CD4-positive, alpha-beta T cell treated with Interferon gamma for 1 hour (primary cell): ENCODE results near the gene MRM2.
A peak's percentile ranks its signal among the peaks of the same experiment; 100 is the strongest.

ENCODE experiments used
- DNase-seq: peaks from one replicate; pipeline ENCODE4 v3.0.0-alpha.2; 2020

The MRM2 gene

DNA sequence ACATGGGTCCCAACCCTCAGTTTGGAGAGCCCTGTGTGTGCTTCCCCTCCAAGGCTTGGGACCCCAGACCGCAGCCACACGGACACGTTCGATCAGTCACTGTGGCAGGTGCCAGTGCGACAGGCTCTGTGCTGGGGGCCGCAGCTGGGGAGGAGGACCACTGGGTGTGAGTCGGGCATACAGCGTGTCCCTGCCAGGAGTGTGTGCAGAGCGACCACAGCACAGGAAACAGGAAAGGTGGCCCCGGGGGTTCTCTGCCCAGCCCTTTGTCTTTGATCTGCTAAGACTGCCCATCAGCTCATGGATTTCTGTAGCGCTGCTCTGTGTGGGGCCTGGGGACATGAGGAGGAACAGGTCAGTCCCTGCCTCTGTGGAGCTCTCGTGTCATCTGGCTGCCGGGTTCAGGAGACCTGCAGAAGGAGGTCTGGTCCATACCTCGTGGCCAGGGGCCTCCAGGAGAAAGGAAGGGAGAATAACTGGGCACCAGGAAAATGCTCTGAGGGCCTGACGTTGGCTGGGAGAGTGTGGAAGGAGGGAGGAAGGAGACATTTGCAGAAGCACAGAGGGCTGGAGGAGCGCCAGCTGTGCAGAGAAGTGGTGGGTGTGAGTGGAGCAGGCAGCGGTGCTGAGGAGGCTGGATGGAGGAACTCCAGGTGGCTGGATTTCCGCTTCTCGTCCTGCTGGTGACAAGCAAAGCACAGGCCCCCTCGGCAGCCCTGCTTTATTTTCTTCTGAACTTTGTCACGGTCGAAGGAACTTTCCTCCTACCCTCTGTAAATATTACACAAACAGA, 4.1 kb upstream of the MRM2 start:
- no peak for DNase-seq

DNA sequence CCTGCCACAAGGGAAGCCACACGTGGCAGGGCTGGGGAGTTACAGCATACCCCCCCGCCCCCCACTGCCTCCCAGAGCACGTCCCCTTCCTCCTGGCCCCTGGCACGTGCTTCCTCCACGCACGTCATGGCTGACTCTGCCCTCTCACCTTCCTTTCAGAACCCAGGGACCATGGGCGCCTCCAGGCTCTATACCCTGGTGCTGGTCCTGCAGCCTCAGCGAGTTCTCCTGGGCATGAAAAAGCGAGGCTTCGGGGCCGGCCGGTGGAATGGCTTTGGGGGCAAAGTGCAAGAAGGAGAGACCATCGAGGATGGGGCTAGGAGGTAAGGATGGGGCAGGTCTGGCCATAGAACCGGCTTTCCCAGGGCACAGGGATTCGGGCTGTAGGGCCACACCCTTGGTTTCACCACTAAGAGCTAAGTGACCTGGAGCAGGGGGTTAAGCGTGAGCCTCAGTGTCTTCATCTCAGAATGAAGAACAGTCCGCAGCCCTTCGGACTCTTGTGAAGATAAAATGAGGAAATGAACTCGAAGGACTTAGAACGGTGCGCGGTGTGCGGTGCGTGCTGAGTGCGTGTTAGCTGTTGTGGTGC, 2.5 kb upstream of the MRM2 start:
- no peak for DNase-seq

DNA sequence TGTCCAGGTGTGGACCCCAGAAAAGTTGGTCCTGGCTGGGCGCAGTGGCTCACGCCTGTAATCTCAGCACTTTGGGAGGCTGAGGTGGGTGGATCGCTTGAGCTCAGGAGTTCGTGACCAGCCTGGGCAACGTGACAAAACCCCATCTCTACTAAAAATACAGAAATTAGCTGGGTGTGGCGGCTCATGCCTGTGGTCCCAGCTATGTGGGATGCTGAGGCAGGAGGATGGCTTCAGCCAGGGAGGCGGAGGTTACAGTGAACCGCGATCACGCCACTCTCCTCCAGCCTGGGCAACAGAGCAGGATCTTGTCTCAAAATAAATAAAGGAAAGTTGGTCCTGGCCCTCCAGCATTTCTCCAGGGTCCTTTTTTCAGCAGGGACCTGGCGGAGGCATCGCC, 1.5 kb upstream of the MRM2 start:
- DNase-seq = no peak

DNA sequence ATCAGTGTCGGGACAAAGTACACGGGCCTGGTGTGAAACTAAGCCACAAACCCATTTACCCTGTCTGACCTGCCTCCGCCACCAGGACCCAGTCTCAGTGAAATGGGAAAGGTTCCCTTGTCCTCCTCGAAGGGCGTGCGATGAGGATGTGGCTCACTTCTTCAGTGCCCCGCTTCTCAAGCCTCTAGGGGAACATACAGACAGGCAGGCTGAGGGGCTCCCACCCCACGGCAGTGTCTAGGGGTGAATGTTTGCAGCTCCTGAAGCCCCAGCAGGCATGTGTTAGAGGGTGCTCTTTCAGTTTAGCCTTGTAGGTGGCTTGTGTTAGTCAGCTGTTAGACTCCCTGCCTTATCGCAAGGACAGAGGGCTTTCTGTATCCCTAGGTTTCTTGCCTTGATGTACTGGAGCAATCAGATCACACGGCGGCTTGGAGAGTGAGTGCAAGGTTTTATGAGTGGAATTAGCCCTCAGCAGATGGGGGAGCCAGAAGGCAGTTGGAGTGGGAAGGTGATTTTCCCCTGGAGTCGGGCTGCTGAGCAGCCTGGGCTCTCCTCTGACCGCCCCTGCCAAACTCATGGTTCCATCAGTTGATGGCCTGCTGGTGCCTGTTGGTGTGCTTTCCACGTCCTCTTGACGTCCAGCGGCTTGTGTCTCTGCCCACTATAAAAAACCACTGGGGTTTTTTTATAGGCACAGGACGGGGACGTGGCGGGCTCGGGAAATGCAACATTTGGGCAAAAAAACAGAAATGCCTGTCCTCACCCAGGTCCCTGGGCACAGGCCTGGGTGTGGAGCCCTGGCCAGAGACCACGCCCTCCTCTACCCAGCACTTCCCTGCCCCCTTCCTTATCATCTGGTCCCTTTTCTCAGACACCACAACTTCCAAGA, 780 bp upstream of the MRM2 start:
- no peak for DNase-seq

DNA sequence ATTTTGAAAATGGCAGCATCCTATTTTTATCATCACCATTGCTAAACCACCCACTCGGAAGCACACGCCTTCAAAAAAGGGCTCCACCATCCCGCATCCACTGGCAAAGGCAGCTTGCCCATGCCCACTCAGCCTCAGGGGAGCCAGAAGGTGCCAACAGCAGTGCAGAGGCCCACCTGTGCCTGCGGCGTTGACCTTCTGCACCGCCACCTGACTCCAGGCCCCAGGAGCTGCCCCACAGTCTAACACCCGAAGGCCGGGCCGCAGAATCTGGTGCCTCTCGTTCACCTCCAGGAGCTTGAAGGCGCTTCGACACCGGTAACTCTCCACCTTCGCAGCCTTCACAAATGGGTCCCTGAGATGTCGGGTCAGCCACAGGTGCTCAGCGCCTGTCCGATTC, 2.8 kb downstream of the MRM2 start:
- no peak for DNase-seq

DNA sequence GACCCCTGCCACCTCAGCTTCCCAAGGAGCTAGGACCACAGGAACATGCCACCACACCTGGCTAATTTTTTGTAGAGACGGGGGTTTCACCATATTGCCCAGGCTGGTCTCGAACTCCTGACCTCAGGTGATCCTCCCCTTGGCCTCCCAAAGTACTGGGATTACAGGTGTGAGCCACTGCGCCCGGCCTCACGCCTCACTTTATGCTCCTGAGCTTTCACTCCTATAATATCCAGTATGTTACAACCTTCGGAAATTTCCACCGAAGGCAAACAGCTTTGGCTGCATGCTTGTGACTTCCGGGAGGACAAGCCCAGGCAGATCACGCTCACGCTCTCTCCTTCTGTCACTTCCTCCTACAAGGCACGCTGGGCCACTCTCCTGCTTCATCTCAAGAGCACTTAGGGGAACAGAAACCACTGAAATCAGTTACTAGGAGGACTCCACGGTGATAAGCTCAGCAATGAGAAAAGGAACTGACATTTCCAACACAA, 4.8 kb downstream of the MRM2 start:
- DNase-seq = peak; percentile 81

DNA sequence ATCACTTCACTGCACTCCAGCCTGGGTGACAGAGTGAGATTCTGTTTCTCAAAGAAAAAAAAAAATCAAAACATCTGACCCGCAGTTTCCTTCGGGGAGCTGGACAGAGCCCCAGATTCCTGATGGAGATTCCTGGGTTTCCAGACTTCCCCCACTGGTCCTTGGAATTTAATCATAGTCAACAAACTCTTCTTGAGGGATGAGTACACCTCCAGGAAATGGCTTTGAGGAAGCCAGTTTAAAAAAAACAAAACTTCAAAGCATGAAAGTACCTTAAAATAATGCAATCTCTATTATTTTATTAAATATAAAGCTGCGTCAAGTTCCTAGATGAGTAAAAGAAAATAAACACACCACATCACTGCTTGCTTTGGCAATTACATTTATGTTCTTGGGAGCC, 8.1 kb downstream of the MRM2 start:
- no peak for DNase-seq

DNA sequence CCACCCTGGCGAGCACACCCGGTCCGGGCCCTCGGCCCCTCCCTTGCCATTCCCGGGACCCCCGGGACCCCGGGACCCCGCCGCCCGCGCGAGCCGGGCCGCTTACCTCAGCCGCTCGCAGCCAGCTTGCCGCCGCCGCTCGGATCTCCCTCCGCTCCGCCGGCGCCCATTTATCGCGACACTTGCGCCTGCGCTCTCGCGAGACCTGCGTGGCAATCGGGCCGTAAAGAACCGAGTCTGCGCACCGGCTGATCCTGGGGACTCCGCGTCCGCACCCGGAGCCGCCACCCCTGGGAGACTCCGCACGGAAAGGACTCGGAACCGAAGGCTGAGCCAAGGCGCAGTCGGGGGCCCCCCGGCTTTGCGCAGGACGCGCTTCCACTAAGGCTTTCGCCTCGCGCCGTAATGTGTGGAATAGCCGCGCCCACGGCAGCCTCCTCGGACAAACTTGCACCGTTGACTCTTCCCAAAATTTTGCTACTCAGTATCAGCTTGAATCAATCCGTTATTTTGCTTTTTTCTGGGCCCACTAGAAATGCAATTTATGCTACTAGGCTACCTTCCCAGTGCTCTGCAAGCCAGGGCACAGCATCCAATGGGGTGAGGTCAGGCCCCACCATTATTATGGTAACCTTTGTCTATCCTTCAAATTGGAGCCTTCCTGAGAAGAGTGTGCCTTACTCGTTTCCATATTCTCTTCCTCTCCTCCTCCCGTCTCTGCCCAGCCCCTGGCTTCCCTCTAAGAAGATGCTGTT, 9.1 kb downstream of the MRM2 start, which contains the start of gene MAD1L1:
Gene MAD1L1, minus strand, starts transcription at position 180 of the 755 bp plus-strand sequence. CDS start 2,812 bp downstream, outside the sequence.
- DNase-seq = peak; percentile 85

DNA sequence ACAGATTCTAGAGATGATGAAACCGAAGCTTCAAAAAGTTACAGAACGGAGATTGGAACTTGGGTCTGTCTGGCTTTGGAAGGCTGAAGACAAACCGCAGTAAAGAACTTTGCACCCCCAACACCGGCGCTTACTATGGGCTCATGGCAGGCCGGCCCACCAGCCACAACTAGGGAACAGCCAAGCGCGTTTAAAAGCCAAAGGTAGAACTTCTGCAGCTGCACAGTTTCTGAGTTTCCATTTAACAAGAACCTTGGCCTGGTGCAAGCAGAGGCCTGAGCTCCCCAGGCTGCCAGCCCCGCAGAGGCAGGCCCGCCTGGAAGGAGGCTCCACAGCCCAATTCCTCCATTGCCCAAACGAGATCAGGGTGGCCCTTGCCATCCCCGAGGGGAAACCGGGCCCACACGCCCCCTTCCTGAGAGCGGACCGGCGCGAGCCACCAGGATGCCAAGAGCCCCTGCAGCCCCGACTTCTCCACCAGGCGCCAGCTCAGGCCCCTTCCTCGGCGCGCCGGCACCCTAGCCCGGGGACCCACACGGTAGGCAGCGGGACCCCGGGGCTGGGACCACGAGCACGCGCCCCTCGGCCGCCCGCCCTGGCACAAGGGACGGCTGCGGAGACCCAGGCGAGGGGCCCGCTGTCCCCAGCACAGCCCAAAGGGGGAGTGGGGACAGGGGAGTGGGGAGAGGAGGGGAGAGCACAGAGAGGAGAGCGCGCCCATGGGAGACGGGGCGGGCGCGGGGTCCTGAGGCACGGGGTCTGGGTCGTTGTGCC, 9.8 kb downstream of the MRM2 start:
- no peak for DNase-seq

DNA sequence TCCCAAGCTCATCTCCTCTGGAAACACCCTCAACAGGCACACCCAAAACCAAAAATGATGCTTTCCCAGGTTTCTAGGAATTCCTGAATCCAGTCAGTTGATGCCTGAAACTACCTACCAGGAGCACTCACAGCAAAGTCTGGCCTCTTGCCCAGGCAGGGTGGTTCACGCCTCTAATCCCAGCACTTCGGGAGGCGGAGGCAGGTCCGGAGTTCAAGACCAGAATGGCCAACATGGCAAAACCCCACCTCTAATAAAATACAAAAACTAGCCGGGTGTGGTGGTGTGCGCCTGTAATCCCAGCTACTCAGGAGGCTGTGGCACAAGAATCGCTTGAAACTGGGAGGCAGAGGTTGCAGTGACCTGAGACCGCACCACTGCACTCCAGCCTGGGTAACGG, 11.1 kb downstream of the MRM2 start:
- DNase-seq = no peak

DNA sequence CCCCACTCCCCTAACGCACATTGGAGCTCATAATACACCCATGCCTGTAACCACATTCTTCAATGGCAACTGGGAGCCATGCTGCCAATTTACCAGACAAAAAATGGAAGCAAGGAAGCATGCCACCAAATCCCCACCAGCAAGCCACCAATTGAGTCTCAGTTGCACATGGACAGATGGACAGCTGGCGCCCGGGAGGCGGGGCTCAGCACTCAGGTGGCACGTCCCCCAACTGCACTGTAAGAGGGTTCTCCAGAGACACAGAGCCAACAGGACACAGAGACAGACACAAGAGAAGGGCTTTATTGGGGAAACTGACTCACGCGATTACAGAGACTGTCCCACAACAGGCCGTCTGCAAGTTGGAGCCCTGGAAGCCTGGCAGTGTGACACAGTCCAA, 11.8 kb downstream of the MRM2 start:
- DNase-seq = no peak

DNA sequence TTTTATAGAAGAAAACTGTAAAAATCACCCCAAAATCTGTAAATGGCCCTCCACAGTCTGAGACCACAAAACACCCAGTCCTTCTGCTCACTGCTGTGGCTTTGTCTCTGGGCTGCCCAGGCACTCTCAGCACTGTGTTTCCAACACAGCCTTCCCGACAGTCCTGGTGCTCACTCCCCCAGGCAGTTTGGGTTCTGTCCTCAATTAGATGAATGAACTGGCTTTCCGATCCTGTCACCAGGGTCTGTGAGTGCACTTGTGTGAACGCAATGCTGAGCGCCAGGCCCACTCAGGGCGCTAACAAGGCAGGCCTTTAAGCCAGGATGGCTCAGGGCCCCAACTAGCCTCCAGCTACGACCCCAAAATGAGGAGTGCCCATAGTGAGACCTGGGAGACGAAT, 12.5 kb downstream of the MRM2 start:
- no peak for DNase-seq

DNA sequence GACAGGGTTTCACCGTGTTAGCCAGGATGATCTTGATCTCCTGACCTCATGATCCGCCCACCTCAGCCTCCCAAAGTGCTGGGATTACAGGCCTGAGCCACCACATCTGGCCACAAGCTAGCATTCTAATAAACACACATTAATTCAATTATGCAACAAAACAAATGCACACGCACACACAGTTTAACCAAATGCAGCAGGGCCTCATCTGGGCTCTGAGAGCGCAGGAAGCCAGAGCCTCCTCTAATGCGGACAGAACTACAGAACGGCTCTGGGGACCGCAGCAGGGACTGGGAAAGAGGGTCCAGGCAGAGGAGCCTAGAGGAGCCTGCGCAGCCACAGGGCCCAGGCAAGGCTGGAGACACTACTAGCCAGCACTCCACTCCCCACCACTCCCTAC, 13.1 kb downstream of the MRM2 start:
- no peak for DNase-seq

DNA sequence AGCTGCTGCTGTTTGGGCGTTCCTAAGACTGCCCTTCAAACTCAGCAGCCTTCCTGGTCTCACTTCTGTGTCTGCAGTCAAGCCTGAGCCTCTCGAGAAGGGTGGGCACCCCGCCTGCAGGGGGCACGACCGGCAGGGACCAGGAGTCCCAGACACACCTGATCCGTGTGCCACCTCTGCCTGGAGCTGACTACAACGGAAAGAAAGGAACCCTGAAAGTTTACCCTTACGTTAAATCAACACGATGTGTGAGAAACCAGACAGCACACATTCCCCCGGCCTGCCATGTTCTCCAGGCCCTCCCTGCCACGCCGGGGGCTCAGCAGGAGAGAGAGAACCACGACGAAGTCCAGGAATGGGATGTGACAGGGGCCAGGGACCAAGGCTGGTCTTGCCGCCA, 14.3 kb downstream of the MRM2 start:
- DNase-seq = no peak

DNA sequence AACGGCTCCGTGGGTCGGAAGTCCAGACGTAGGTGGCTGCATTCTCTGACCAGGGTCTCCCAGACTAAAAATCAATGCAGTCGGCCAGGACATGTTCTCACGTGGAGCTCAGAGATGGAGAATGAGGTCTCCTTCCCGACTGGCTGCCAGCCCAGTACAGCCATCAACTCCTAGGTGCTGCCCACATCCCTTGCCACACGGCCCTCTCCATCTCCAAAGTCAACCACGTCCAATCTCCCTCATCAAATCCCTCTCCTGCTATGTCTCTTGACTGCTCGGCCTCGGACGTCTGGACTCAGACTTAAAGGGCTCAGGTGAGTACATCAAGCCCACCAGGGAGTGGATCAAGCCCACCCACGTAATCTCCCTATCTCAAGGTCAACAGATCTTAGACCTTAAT, 16.2 kb downstream of the MRM2 start:
- DNase-seq = no peak

DNA sequence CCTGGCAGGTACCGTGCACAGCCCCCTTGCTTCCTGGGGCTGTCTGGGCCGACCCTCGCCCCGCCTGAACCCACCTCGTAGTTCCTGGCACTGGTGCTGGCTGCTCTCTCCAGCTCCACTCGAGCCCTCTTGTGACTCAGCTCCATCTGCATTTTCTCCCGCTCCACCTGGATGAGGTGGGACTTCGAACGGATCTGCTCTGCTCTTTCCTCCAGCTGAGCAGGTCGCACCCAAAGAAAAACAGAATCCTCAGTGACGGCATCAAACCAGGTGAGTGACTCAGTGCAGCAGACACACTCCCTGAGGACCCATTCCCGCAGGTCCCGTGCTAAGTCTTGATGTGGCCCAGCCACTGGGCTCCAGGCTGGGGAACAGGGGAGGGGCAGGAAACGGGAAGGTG, 16.7 kb downstream of the MRM2 start:
- DNase-seq = no peak

DNA sequence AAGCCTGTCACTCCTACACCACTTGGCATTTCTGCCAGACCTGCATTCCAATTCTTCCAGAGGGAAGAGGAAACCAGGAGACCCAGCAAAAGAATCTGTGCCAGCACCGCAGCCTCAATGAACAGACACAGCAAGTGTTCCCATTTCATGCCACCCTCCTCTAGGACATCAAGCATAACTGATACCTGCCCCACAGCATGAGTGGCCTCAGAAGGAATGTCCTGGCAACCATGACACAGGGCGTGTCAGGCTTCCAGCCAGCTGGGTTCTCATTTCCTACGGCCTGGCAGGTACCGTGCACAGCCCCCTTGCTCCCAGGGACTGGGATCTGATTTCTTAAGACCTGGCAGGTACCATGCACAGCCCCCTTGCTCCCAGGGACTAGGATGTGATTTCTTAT, 17.1 kb downstream of the MRM2 start:
- DNase-seq = no peak

DNA sequence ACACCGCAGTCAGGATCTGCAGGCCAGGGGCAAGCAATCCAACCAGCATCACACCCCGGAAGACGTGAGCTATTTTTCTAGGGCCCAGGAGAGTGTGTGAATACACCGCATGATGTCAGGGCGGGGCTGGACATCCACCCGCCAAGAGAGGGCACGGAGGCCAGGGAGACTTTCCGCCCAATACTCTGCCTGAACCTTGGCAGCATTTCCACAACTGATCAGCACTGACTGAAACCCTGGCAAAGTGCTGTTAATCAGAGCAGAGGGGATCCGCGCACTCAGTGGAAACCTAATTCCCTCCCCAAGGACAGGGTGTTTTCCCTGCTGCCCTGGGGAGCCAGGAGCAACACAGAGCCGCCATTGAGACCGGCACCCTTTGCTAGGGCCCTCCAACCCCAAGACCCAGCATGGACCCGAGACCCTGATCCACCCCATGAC, 17.5 kb downstream of the MRM2 start:
- DNase-seq = no peak

DNA sequence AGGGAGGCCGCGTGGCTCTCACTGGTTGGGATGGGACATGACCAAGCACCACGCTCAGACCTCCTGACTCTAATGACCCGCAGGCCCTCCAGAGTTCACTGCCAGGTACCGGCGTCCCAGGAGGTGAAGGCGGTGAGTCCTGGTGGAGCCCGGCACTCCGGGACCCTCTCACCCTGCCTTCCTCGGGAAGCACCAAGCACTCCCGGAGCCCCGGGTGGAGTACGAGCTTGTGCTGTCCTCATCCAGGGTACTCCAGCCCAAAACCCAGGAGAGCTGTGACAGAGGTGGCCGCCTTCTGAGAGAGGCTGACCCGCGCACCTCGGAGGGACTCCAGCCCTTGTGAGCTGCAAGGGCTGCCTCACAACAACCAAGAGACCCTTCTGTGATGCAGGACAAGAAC, 18.7 kb downstream of the MRM2 start:
- DNase-seq = no peak

DNA sequence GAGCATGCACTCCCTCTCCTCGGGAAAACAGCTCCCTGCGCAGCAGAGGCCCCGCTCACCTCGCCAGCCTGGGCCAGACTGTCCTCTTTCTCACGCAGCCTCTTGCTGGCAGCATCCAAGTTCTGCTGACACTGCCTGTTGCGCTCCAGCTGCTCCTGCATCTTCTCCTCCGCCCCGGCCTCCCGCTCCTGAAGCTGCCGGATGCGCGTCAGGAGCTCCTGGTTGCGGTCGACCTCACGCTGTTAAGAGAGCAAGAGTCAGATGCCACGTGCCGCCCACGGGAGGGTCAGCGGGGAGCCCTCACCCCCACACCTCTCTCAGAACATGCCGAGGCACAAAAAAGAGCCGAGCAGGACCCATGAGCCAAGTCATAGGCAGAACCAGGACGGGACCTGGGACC, 19.5 kb downstream of the MRM2 start:
- no peak for DNase-seq

DNA sequence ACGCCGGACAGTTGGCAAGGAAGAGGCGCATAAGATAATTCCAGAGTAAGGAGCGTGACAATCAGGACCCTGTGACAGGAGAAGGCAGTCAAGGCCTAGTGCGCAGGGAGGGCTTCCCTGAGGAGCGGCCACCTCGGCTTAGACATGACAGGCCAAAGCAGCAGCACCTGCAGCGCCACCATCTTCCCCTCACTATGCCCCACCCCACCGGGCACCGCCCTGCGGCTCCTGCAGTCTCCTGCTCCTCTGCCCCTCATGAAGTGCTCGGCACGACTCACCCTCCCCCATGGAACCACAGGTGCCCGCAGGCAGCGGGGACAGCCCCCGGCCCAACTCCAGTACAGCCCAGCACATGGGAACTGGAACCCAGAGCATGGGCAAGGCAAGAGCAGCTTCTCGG, 21.1 kb downstream of the MRM2 start:
- DNase-seq = no peak

DNA sequence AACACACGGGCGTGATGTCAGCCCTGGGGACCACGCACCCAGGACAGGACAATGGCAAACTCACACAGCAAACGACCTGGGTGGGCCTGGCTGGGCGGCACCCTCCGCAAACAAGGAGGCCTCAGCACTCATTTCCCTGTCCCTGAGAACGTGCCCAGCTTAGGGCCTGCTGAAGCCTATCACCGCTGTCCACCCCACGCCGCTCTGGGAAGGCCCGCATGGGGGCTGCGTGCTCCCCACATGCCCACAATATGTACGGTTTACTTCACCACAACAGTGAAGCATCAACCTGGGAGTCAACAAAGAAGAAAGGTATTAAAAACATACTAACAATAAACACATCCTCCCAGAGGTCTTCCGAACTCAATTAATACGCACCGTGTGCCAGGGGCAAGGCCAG, 21.5 kb downstream of the MRM2 start:
- DNase-seq = no peak
